ENCODE results near the gene MFRP.

GRCh38 chr11:119309953-119310681 lies 36.4 kb downstream of the MFRP start:
- TF ChIP-seq ZFX (IDR thresholded peaks at IDR 0.05) (no peak), CTCF (conservative IDR thresholded peaks at IDR 0.05) (no peak)
